Activated CD4-positive, alpha-beta T cell treated with anti-CD3 and anti-CD28 coated beads, Interleukin-2, amount 10 ng/mL, durations not matched to agents 7 days and 5 days (primary cell): ENCODE measurements around the gene CD81. TPM values are rescaled to one million over a fixed set of nuclear protein-coding genes. Genes with fewer than 3 reads are reported as not detected.

ENCODE experiments used
- CTCF ChIA-PET: fragments of 350-600 bp; sonication (Branson Sonifier 250); formaldehyde crosslinking; loops from one replicate; lab custom pipeline; 2021; ENCODE audit warnings: antibody characterized with exemption; lab: Charles Lee
- POLR2A ChIA-PET: fragments of 350-600 bp; sonication (Branson Sonifier 250); formaldehyde crosslinking; loops from one replicate; lab custom pipeline; 2021; ENCODE audit warnings: antibody characterized with exemption; lab: Charles Lee
- DNase-seq: peaks from one replicate; pipeline ENCODE4 v3.0.0-alpha.2; 2020
- H3K27ac Mint-ChIP-seq: one replicate; pipeline ENCODE4 v1.8.0; 2021; ENCODE audit warnings: mild to moderate bottlenecking, moderate library complexity, mixed read lengths
- H3K27me3 Mint-ChIP-seq: one replicate; pipeline ENCODE4 v1.8.0; 2021; ENCODE audit warnings: mixed read lengths
- H3K36me3 Mint-ChIP-seq: one replicate; pipeline ENCODE4 v1.8.0; 2021; ENCODE audit warnings: low read depth, mixed read lengths
- H3K4me1 Mint-ChIP-seq: one replicate; pipeline ENCODE4 v1.8.0; 2021; ENCODE audit warnings: mixed read lengths
- H3K4me3 Mint-ChIP-seq: one replicate; pipeline ENCODE4 v1.8.0; 2021; ENCODE audit warnings: mild to moderate bottlenecking, moderate library complexity, mixed read lengths
- H3K9me3 Mint-ChIP-seq: one replicate; pipeline ENCODE4 v1.8.0; 2021; ENCODE audit warnings: mixed read lengths
- total RNA-seq, 2 experiments: library from RNA; stranded (reverse); gene quantifications; one replicate each; pipeline ENCODE4 v1.2.3, GENCODE V29; 2021

Gene CD81
- total RNA-seq, 2 experiments from 2014 or later: 137 to 157 TPM

GRCh38 chr11:2391181-2391975, 14.3 kb downstream of the CD81 start:
- no peak for DNase-seq
- H3K27me3 Mint-ChIP-seq: no peaks in the 10 kb centered on the region
- no peak overlapping the region for H3K4me3 Mint-ChIP-seq
- peaks cover 33% of the 10 kb centered on the region for H3K4me1 Mint-ChIP-seq
- ChIA-PET POLR2A (no interaction called here), CTCF (interaction anchor here (1.6 kb wide), 1 partner anchor 9 kb away, joined by 4 read pairs; the partner anchor contains the start of gene TSSC4)
- no peak overlapping the region for H3K27ac Mint-ChIP-seq
- no peaks in the 10 kb centered on the region for H3K9me3 Mint-ChIP-seq
- H3K36me3 Mint-ChIP-seq: no peaks in the 10 kb centered on the region

- no peak for DNase-seq
- CTCF ChIA-PET: interaction anchor here (0.6 to 1.6 kb wide), 3 partner anchors 8 to 546 kb away, joined by 3 to 4 read pairs (median 4); partner anchors contain the start of gene TSSC4
These were observed 15.3 kb downstream of the CD81 start for GRCh38 chr11:2392241-2392959.

GRCh38 chr11:2393111-2393868, 16.2 kb downstream of the CD81 start:
- ChIA-PET POLR2A (no interaction called here), CTCF (interaction anchor here (0.7 kb wide), 1 partner anchor 17 kb away, joined by 3 read pairs; no protein-coding TSS in a partner anchor)
- Mint-ChIP-seq H3K4me1 (peaks cover 22% of the 10 kb centered on the region), H3K27ac (no peak overlapping the region), H3K36me3 (peaks cover 7% of the 10 kb centered on the region), H3K4me3 (no peak overlapping the region), H3K27me3 (no peaks in the 10 kb centered on the region), H3K9me3 (no peaks in the 10 kb centered on the region)
- DNase-seq: no peak

More at GRCh38 chr11:2392241-2392959, 15.3 kb downstream of the CD81 start:
- Mint-ChIP-seq H3K4me1 (peaks cover 25% of the 10 kb centered on the region), H3K4me3 (no peak overlapping the region), H3K9me3 (no peaks in the 10 kb centered on the region), H3K27me3 (no peaks in the 10 kb centered on the region), H3K27ac (no peak overlapping the region), H3K36me3 (peaks cover 4% of the 10 kb centered on the region)
- POLR2A ChIA-PET: no interaction called here

- peaks cover 17% of the 10 kb centered on the region for H3K4me1 Mint-ChIP-seq
- H3K27me3 Mint-ChIP-seq: no peaks in the 10 kb centered on the region
- H3K9me3 Mint-ChIP-seq: no peaks in the 10 kb centered on the region
- no peak overlapping the region for H3K4me3 Mint-ChIP-seq
- H3K27ac Mint-ChIP-seq: no peak overlapping the region
- ChIA-PET POLR2A (no interaction called here), CTCF (no interaction called here)
- H3K36me3 Mint-ChIP-seq: peaks cover 7% of the 10 kb centered on the region
- DNase-seq: no peak
These were observed 17.1 kb downstream of the CD81 start for GRCh38 chr11:2393941-2394817.

GRCh38 chr11:2394818-2395105, 17.7 kb downstream of the CD81 start:
- peaks cover 12% of the 10 kb centered on the region for H3K4me1 Mint-ChIP-seq
- H3K36me3 Mint-ChIP-seq: peaks cover 7% of the 10 kb centered on the region
- ChIA-PET CTCF (no interaction called here), POLR2A (no interaction called here)
- H3K9me3 Mint-ChIP-seq: no peaks in the 10 kb centered on the region
- H3K4me3 Mint-ChIP-seq: no peak overlapping the region
- no peaks in the 10 kb centered on the region for H3K27me3 Mint-ChIP-seq
- no peak overlapping the region for H3K27ac Mint-ChIP-seq
- DNase-seq: no peak

- POLR2A ChIA-PET: no interaction called here
- Mint-ChIP-seq H3K9me3 (no peaks in the 10 kb centered on the region), H3K27ac (no peak overlapping the region), H3K27me3 (no peaks in the 10 kb centered on the region), H3K36me3 (peaks cover 7% of the 10 kb centered on the region), H3K4me1 (peaks cover 9% of the 10 kb centered on the region), H3K4me3 (no peak overlapping the region)
- CTCF ChIA-PET: interaction anchor here (1.2 kb wide), 1 partner anchor 9 kb away, joined by 3 read pairs; no protein-coding TSS in a partner anchor
- no peak for DNase-seq
These were observed 18.2 kb downstream of the CD81 start for GRCh38 chr11:2395211-2395730.

GRCh38 chr11:2395856-2396255, 18.7 kb downstream of the CD81 start:
- Mint-ChIP-seq H3K4me3 (no peak overlapping the region), H3K27me3 (no peaks in the 10 kb centered on the region), H3K36me3 (peaks cover 7% of the 10 kb centered on the region), H3K27ac (no peak overlapping the region), H3K9me3 (no peaks in the 10 kb centered on the region), H3K4me1 (peaks cover 7% of the 10 kb centered on the region)
- POLR2A ChIA-PET: no interaction called here
- CTCF ChIA-PET: interaction anchor here (1.2 kb wide), 1 partner anchor 9 kb away, joined by 3 read pairs; no protein-coding TSS in a partner anchor
- no peak for DNase-seq

- no peak overlapping the region for H3K4me3 Mint-ChIP-seq
- peaks cover 7% of the 10 kb centered on the region for H3K36me3 Mint-ChIP-seq
- no peak for DNase-seq
- no peaks in the 10 kb centered on the region for H3K9me3 Mint-ChIP-seq
- no peak overlapping the region for H3K27ac Mint-ChIP-seq
- H3K27me3 Mint-ChIP-seq: no peaks in the 10 kb centered on the region
- H3K4me1 Mint-ChIP-seq: peaks cover 9% of the 10 kb centered on the region
- ChIA-PET POLR2A (no interaction called here), CTCF (no interaction called here)
These were observed 19.4 kb downstream of the CD81 start for GRCh38 chr11:2396471-2396870.

- no peak overlapping the region for H3K27ac Mint-ChIP-seq
- no peak overlapping the region for H3K4me3 Mint-ChIP-seq
These were observed 19.9 kb downstream of the CD81 start for GRCh38 chr11:2397005-2397404.

GRCh38 chr11:2398664-2399355, 21.7 kb downstream of the CD81 start:
- no peak for DNase-seq
- Mint-ChIP-seq H3K36me3 (peaks cover 16% of the 10 kb centered on the region), H3K4me1 (peaks cover 22% of the 10 kb centered on the region), H3K27ac (peak overlapping the region; percentile 91), H3K4me3 (peak overlapping the region; percentile 91), H3K9me3 (no peaks in the 10 kb centered on the region), H3K27me3 (no peaks in the 10 kb centered on the region)
- POLR2A ChIA-PET: no interaction called here
- CTCF ChIA-PET: interaction anchor here (1.3 to 3.6 kb wide), 4 partner anchors 10 to 93 kb away, joined by 3 to 38 read pairs (median 18); no protein-coding TSS in a partner anchor

More at GRCh38 chr11:2397005-2397404, 19.9 kb downstream of the CD81 start:
- peaks cover 15% of the 10 kb centered on the region for H3K4me1 Mint-ChIP-seq
- H3K36me3 Mint-ChIP-seq: peaks cover 7% of the 10 kb centered on the region
- CTCF ChIA-PET: no interaction called here
- no peaks in the 10 kb centered on the region for H3K9me3 Mint-ChIP-seq
- no peak for DNase-seq
- POLR2A ChIA-PET: no interaction called here
- no peaks in the 10 kb centered on the region for H3K27me3 Mint-ChIP-seq

GRCh38 chr11:2399488-2400068, 22.5 kb downstream of the CD81 start:
- H3K27me3 Mint-ChIP-seq: no peaks in the 10 kb centered on the region
- peaks cover 22% of the 10 kb centered on the region for H3K4me1 Mint-ChIP-seq
- ChIA-PET POLR2A (no interaction called here), CTCF (interaction anchor here (0.5 to 3.6 kb wide), 12 partner anchors 9 to 493 kb away, joined by 3 to 38 read pairs (median 7); no protein-coding TSS in a partner anchor)
- H3K9me3 Mint-ChIP-seq: no peaks in the 10 kb centered on the region
- peaks cover 16% of the 10 kb centered on the region for H3K36me3 Mint-ChIP-seq
- peak overlapping the region; percentile 91 for H3K27ac Mint-ChIP-seq
- DNase-seq: no peak
- peak overlapping the region; percentile 91 for H3K4me3 Mint-ChIP-seq
